Loucy (cell line): ENCODE results near the gene PASD1.

Experiments
- H2AFZ ChIP-seq: fragments of 200-600 bp; sonication (generic); 2 replicates; pipeline ENCODE4 v1.6.0; 2016; ENCODE audit warnings: antibody characterized with exemption, mild to moderate bottlenecking, low read length, moderate library complexity
- H3F3A ChIP-seq: fragments of 200-600 bp; 2 replicates; pipeline ENCODE4 v1.6.0; 2016; ENCODE audit warnings: antibody characterized with exemption, low read depth, mild to moderate bottlenecking
- H3K27me3 ChIP-seq: fragments of 200-600 bp; sonication (generic); 2 replicates; pipeline ENCODE4 v1.6.1; 2014; ENCODE audit warnings: low read length, mild to moderate bottlenecking; ENCODE audit not compliant: insufficient read depth, poor library complexity, severe bottlenecking
- H3K36me3 ChIP-seq: fragments of 200-600 bp; sonication (generic); 2 replicates; pipeline ENCODE4 v1.6.1; 2016; ENCODE audit warnings: low read length; ENCODE audit not compliant: insufficient read depth
- H3K4me1 ChIP-seq: fragments of 200-600 bp; sonication (generic); 2 replicates; pipeline ENCODE4 v1.5.1; 2014; ENCODE audit warnings: low read length, mild to moderate bottlenecking; ENCODE audit not compliant: insufficient read depth, poor library complexity, severe bottlenecking
- H3K4me2 ChIP-seq: fragments of 200-600 bp; sonication (generic); 2 replicates; pipeline ENCODE4 v1.6.0; 2014; ENCODE audit warnings: antibody characterized with exemption, low read length, low read depth, mild to moderate bottlenecking; ENCODE audit not compliant: poor library complexity, severe bottlenecking
- H3K4me3 ChIP-seq: fragments of 200-600 bp; sonication (generic); 2 replicates; pipeline ENCODE4 v1.5.1; 2014; ENCODE audit warnings: low read length, mild to moderate bottlenecking, mixed read lengths; ENCODE audit not compliant: poor library complexity, severe bottlenecking
- H3K79me2 ChIP-seq: fragments of 200-600 bp; sonication (generic); 2 replicates; pipeline ENCODE4 v1.6.1; 2014; ENCODE audit warnings: low read length; ENCODE audit not compliant: insufficient read depth
- H3K9ac ChIP-seq: fragments of 200-600 bp; sonication (generic); 2 replicates; pipeline ENCODE4 v1.6.0; 2014; ENCODE audit warnings: mild to moderate bottlenecking, low read depth, low read length, moderate library complexity; ENCODE audit not compliant: poor library complexity, severe bottlenecking
- H3K9me2 ChIP-seq: fragments of 200-600 bp; sonication (generic); replicated peaks from 2 replicates; pipeline ENCODE4 v1.6.1; 2016; ENCODE audit warnings: low read depth, low read length, mixed read lengths
- H3K9me3 ChIP-seq: fragments of 200-600 bp; sonication (generic); 2 replicates; pipeline ENCODE4 v1.6.1; 2014; ENCODE audit warnings: mild to moderate bottlenecking, antibody characterized with exemption, low read length, low read depth; ENCODE audit not compliant: insufficient read depth
- H4K20me1 ChIP-seq: fragments of 200-600 bp; sonication (generic); 2 replicates; pipeline ENCODE4 v1.6.0; 2014; ENCODE audit warnings: antibody characterized with exemption, low read length, mild to moderate bottlenecking; ENCODE audit not compliant: insufficient read depth, poor library complexity, severe bottlenecking
- CTCF ChIP-seq: fragments of 200-600 bp; sonication (generic); conservative IDR thresholded peaks from 2 replicates; pipeline ENCODE4 v1.5.1; 2014; ENCODE audit warnings: mild to moderate bottlenecking, antibody characterized with exemption, low read length
- EZH2phosphoT487 ChIP-seq: fragments of 200-600 bp; IDR thresholded peaks from 2 replicates; pipeline ENCODE4 v1.6.1; 2018; ENCODE audit warnings: antibody characterized with exemption, mild to moderate bottlenecking, moderate library complexity, borderline replicate concordance

PASD1 gene

GRCh38 chrX:151631822-151632221 lies 68.3 kb downstream of the PASD1 start:
- Histone ChIP-seq H3K4me1 (no peaks in the 10 kb centered on the region), H2AFZ (no peak overlapping the region), H3K9ac (no peak overlapping the region)

GRCh38 chrX:151633157-151633556 lies 69.7 kb downstream of the PASD1 start:
- Histone ChIP-seq H3K9me2 (no peaks in the 10 kb centered on the region), H3K27me3 (no peaks in the 10 kb centered on the region), H3K4me3 (no peak overlapping the region), H3K4me2 (no peak overlapping the region), H3K79me2 (no peaks in the 10 kb centered on the region), H4K20me1 (no peaks in the 10 kb centered on the region), H3K9me3 (no peaks in the 10 kb centered on the region), H3K4me1 (no peaks in the 10 kb centered on the region), H3K36me3 (no peaks in the 10 kb centered on the region), H3K9ac (no peak overlapping the region), H2AFZ (no peak overlapping the region), H3F3A (no peaks in the 10 kb centered on the region)
- TF ChIP-seq EZH2phosphoT487 (no peak), CTCF (no peak)

More at GRCh38 chrX:151631822-151632221, 68.3 kb downstream of the PASD1 start:
- Histone ChIP-seq H3K36me3 (no peaks in the 10 kb centered on the region), H4K20me1 (no peaks in the 10 kb centered on the region), H3K27me3 (no peaks in the 10 kb centered on the region), H3K4me3 (no peak overlapping the region), H3K9me3 (no peaks in the 10 kb centered on the region), H3K79me2 (no peaks in the 10 kb centered on the region), H3K4me2 (no peak overlapping the region), H3F3A (no peaks in the 10 kb centered on the region), H3K9me2 (no peaks in the 10 kb centered on the region)
- TF ChIP-seq CTCF (no peak), EZH2phosphoT487 (no peak)

- Histone ChIP-seq H3K9me2 (no peaks in the 10 kb centered on the region), H3K79me2 (no peaks in the 10 kb centered on the region), H2AFZ (no peak overlapping the region), H3K9me3 (no peaks in the 10 kb centered on the region), H3K9ac (no peak overlapping the region), H3K4me3 (no peak overlapping the region), H3K36me3 (no peaks in the 10 kb centered on the region), H4K20me1 (no peaks in the 10 kb centered on the region), H3K4me1 (no peaks in the 10 kb centered on the region), H3K27me3 (no peaks in the 10 kb centered on the region), H3K4me2 (no peak overlapping the region), H3F3A (no peaks in the 10 kb centered on the region)
- TF ChIP-seq CTCF (no peak), EZH2phosphoT487 (no peak)
These were observed 71.5 kb downstream of the PASD1 start for GRCh38 chrX:151634937-151635336.
